Gastrocnemius medialis (tissue), 4 donors: ENCODE results near the gene TMEM154. TPM values are rescaled to one million over a fixed set of nuclear protein-coding genes. Genes with fewer than 3 reads are reported as not detected.
"Not testable (repeated sequence)": the region's sequence is repeated elsewhere in the genome, so short reads cannot be mapped to it uniquely, and the experiment has no call there.

Experiments
- ATAC-seq, 2 donors: fragments of 150-250 bp; one replicate each; pipeline ENCODE4 v1.9.1; 2016
- DNase-seq, 2 donors: peaks; one replicate each; pipeline ENCODE4 v3.0.0-alpha.2; 2019
- H3K27ac ChIP-seq, 4 donors: fragments of 200-600 bp; sonication (generic); 1 replicate in 1 of 4; 2 replicates in 3 of 4; pipeline ENCODE4 v1.5.1; 2016 to 2018; ENCODE audit warnings: mild to moderate bottlenecking in 2 of 4, moderate library complexity in 1 of 4
- H3K27me3 ChIP-seq, 3 donors: fragments of 200-600 bp; sonication (generic) in 2 of 3; 1 replicate in 1 of 3; 2 replicates in 2 of 3; pipeline versions ENCODE4 v1.5.1 to v1.6.0; 2016 to 2019; ENCODE audit warnings: mild to moderate bottlenecking in 1 of 3, moderate library complexity in 1 of 3
- H3K36me3 ChIP-seq, 2 donors: fragments of 200-600 bp; sonication (generic) in 1 of 2; one replicate each; pipeline ENCODE4 v1.5.1; 2017 to 2018
- H3K4me1 ChIP-seq, 2 donors: fragments of 200-600 bp; sonication (generic) in 1 of 2; one replicate each; pipeline ENCODE4 v1.5.1; 2016 to 2017; ENCODE audit warnings: mild to moderate bottlenecking in 2 of 2
- H3K4me3 ChIP-seq, 4 donors: fragments of 200-600 bp; sonication (generic) in 3 of 4; 1 replicate in 1 of 4; 2 replicates in 3 of 4; pipeline ENCODE4 v1.5.1; 2016 to 2019; ENCODE audit warnings: mild to moderate bottlenecking in 2 of 4
- H3K9me3 ChIP-seq, 3 donors: fragments of 200-600 bp; sonication (generic) in 2 of 3; 1 replicate in 1 of 3; 2 replicates in 2 of 3; pipeline ENCODE4 v1.5.1; 2016 to 2019
- CTCF ChIP-seq, 5 experiments: fragments of 450-650 bp in 3 of 5; fragments of 200-600 bp in 2 of 5; sonication (generic) in 2 of 5; IDR thresholded peaks in 4 of 5; conservative IDR thresholded peaks in 1 of 5; 1 replicate in 4 of 5; 2 replicates in 1 of 5; pipeline ENCODE4 v1.5.1; 2016 to 2019; ENCODE audit warnings: antibody characterized with exemption in 5 of 5, mild to moderate bottlenecking in 3 of 5, moderate library complexity in 3 of 5
- POLR2A ChIP-seq, 2 donors: fragments of 450-650 bp; IDR thresholded peaks; one replicate each; pipeline ENCODE4 v1.6.1; 2017; ENCODE audit warnings: antibody characterized with exemption in 2 of 2, mild to moderate bottlenecking in 2 of 2, moderate library complexity in 2 of 2
- in situ Hi-C, 4 donors: fragments of 200-750 bp; cut with MboI; loops; one replicate each; pipeline versions ENCODE4 v1.15.0 to v1.8.0; 2017; ENCODE audit warnings: low sequenced_read_pairs in 4 of 4
- intact Hi-C: fragments of 100-400 bp; cut with DNase I; formaldehyde crosslinking; loops from one replicate; pipeline ENCODE4 v1.15.1; 2023; ENCODE audit warnings: low total_unique reads
- total RNA-seq, 4 donors: library from RNA; depleted of rRNA; stranded (reverse); fragments of >200 nt; gene quantifications; one replicate each; pipeline versions ENCODE4 v1.1.0 to v1.2.3, GENCODE V29; 2016

The TMEM154 gene
- total RNA-seq, 4 donors from 2014 or later = 0.15 to 2.0 (median 0.70) TPM

- H3K36me3 ChIP-seq = no peaks in the 10 kb centered on the region
- no peak for ATAC-seq
- H3K4me1 ChIP-seq = no peaks in the 10 kb centered on the region
- H3K27ac ChIP-seq = no peak overlapping the region
- in situ Hi-C loops = no loop called here
- TF ChIP-seq CTCF (IDR thresholded peaks at IDR 0.05 in 4 of 5, conservative IDR thresholded peaks at IDR 0.05 in 1 of 5) (no peak), POLR2A (IDR thresholded peaks at IDR 0.05) (no peak)
- H3K27me3 ChIP-seq = no peaks in the 10 kb centered on the region
- no peak overlapping the region for H3K4me3 ChIP-seq
- intact Hi-C loops = no loop called here
- no peaks in the 10 kb centered on the region for H3K9me3 ChIP-seq
- DNase-seq = no peak
These were observed 12.9 kb downstream of the TMEM154 start for GRCh38 chr4:152666946-152667345.

- Histone ChIP-seq H3K27ac (no peak overlapping the region), H3K9me3 (no peaks in the 10 kb centered on the region), H3K27me3 (no peaks in the 10 kb centered on the region), H3K36me3 (no peaks in the 10 kb centered on the region), H3K4me3 (no peak overlapping the region), H3K4me1 (no peaks in the 10 kb centered on the region)
- intact Hi-C loops (no loop called here), in situ Hi-C loops (no loop called here)
- DNase-seq = no peak
- TF ChIP-seq POLR2A (IDR thresholded peaks at IDR 0.05) (no peak), CTCF (IDR thresholded peaks at IDR 0.05 in 4 of 5, conservative IDR thresholded peaks at IDR 0.05 in 1 of 5) (no peak)
- ATAC-seq = no peak
These were observed 14.0 kb downstream of the TMEM154 start for GRCh38 chr4:152665691-152666395.

GRCh38 chr4:152664067-152664378 is 15.8 kb downstream of the TMEM154 start:
- H3K9me3 ChIP-seq, intact Hi-C loops, H3K27ac ChIP-seq, ATAC-seq, H3K27me3 ChIP-seq, H3K4me3 ChIP-seq, H3K36me3 ChIP-seq, DNase-seq, in situ Hi-C loops, H3K4me1 ChIP-seq: not testable (repeated sequence)

- Histone ChIP-seq H3K4me3 (no peak overlapping the region), H3K36me3 (no peaks in the 10 kb centered on the region), H3K27ac (no peak overlapping the region), H3K9me3 (no peaks in the 10 kb centered on the region), H3K4me1 (no peaks in the 10 kb centered on the region), H3K27me3 (no peaks in the 10 kb centered on the region)
- in situ Hi-C loops (no loop called here), intact Hi-C loops (no loop called here)
- ATAC-seq (no peak), DNase-seq (no peak)
- TF ChIP-seq CTCF (IDR thresholded peaks at IDR 0.05 in 4 of 5, conservative IDR thresholded peaks at IDR 0.05 in 1 of 5) = no peak
- TF ChIP-seq POLR2A (IDR thresholded peaks at IDR 0.05) = no peak
These were observed 16.4 kb downstream of the TMEM154 start for GRCh38 chr4:152663203-152664066.

GRCh38 chr4:152661649-152662048 is 18.1 kb downstream of the TMEM154 start:
- ATAC-seq (no peak), DNase-seq (no peak)
- TF ChIP-seq POLR2A (IDR thresholded peaks at IDR 0.05) = no peak
- no peaks in the 10 kb centered on the region for H3K36me3 ChIP-seq
- intact Hi-C loops (no loop called here), in situ Hi-C loops (no loop called here)
- no peak overlapping the region for H3K27ac ChIP-seq
- H3K4me3 ChIP-seq = no peak overlapping the region
- no peaks in the 10 kb centered on the region for H3K27me3 ChIP-seq
- H3K9me3 ChIP-seq = no peaks in the 10 kb centered on the region
- H3K4me1 ChIP-seq = no peaks in the 10 kb centered on the region
